Caco-2 (cell line): Measurements from ENCODE around the gene RBKS. TPM values are rescaled to one million over a fixed set of nuclear protein-coding genes. Genes with fewer than 3 reads are reported as not detected.
"Not testable (repeated sequence)": the region's sequence is repeated elsewhere in the genome, so short reads cannot be mapped to it uniquely, and the experiment has no call there.

ENCODE experiments used
- BruUV-seq: library from RNA; stranded (reverse); fragments of 400-500 nt; replicated peaks from 2 replicates; lab custom pipeline; 2021; lab: Mats Ljungman, UMichigan
- CTCF ChIA-PET: fragments of 300-600 bp; sonication (Branson Sonifier 250); formaldehyde crosslinking; loops from one replicate; lab custom pipeline; 2022; ENCODE audit warnings: antibody characterized with exemption; lab: Charles Lee
- POLR2A ChIA-PET: fragments of 300-600 bp; sonication (Branson Sonifier 250); formaldehyde crosslinking; loops from one replicate; lab custom pipeline; 2022; ENCODE audit warnings: antibody characterized with exemption; lab: Charles Lee
- DNase-seq, 2 experiments: peaks; one replicate each; pipeline versions ENCODE4 v3.0.0 to v3.0.0-alpha.2; 2020 to 2022
- H3K27me3 ChIP-seq: replicated peaks from 2 replicates; pipeline ENCODE4 v1.6.0; 2011; ENCODE audit warnings: low read length; ENCODE audit not compliant: control insufficient read depth, insufficient read depth
- H3K36me3 ChIP-seq: 2 replicates; pipeline ENCODE4 v1.5.1; 2011; ENCODE audit warnings: low read length; ENCODE audit not compliant: control insufficient read depth, insufficient read depth
- H3K4me1 ChIP-seq: fragments of 250-450 bp; sonication (Bioruptor Pico); 2 replicates; pipeline ENCODE4 v1.5.1; 2020; ENCODE audit warnings: mild to moderate bottlenecking
- H3K4me3 ChIP-seq: 2 replicates; pipeline ENCODE4 v1.5.1; 2011; ENCODE audit warnings: low read depth, mild to moderate bottlenecking, control low read depth, low read length
- H3K9me3 ChIP-seq: fragments of 250-450 bp; sonication (Bioruptor Pico); 2 replicates; pipeline ENCODE4 v1.5.1; 2020; ENCODE audit warnings: mild to moderate bottlenecking, moderate library complexity
- H3K27ac Mint-ChIP-seq: one replicate; pipeline ENCODE4 v1.8.0; 2022; ENCODE audit warnings: mixed read lengths; ENCODE audit not compliant: unreplicated experiment
- H3K27me3 Mint-ChIP-seq: one replicate; pipeline ENCODE4 v1.8.0; 2022; ENCODE audit warnings: mixed read lengths; ENCODE audit not compliant: insufficient read depth, unreplicated experiment
- H3K36me3 Mint-ChIP-seq: one replicate; pipeline ENCODE4 v1.8.0; 2022; ENCODE audit warnings: mild to moderate bottlenecking, mixed read lengths; ENCODE audit not compliant: insufficient read depth, unreplicated experiment
- H3K4me1 Mint-ChIP-seq: one replicate; pipeline ENCODE4 v1.8.0; 2022; ENCODE audit warnings: low read depth, mixed read lengths; ENCODE audit not compliant: unreplicated experiment
- H3K4me3 Mint-ChIP-seq: one replicate; pipeline ENCODE4 v1.8.0; 2022; ENCODE audit warnings: mild to moderate bottlenecking, moderate library complexity, mixed read lengths; ENCODE audit not compliant: unreplicated experiment
- H3K9me3 Mint-ChIP-seq: one replicate; pipeline ENCODE4 v1.8.0; 2022; ENCODE audit warnings: mixed read lengths; ENCODE audit not compliant: unreplicated experiment
- intact Hi-C: fragments of 100-400 bp; cut with micrococcal nuclease; formaldehyde crosslinking; loops from one replicate; pipeline ENCODE4 v1.10.0; 2022; ENCODE audit not compliant: unreplicated experiment
- total RNA-seq: library from RNA; stranded (reverse); gene quantifications from 2 replicates; pipeline ENCODE4 v1.2.3, GENCODE V29; 2022
- TF ChIP-seq, protein P1 (sequence below), 2 experiments: fragments of 200-600 bp in 1 of 2; IDR thresholded peaks; 1 replicate in 1 of 2; 2 replicates in 1 of 2; pipeline versions ENCODE4 v1.5.1 to v1.8.0; 2011 to 2022; ENCODE audit warnings: antibody characterized with exemption in 1 of 2, control low read depth in 1 of 2, inconsistent platforms in 1 of 2, low read depth in 1 of 2, low read length in 1 of 2, mild to moderate bottlenecking in 1 of 2, moderate library complexity in 1 of 2; ENCODE audit not compliant: insufficient read depth in 1 of 2, severe bottlenecking in 1 of 2, unreplicated experiment in 1 of 2

RBKS gene
- total RNA-seq, 1 experiment from 2014 or later, result 7.4 TPM

DNA sequence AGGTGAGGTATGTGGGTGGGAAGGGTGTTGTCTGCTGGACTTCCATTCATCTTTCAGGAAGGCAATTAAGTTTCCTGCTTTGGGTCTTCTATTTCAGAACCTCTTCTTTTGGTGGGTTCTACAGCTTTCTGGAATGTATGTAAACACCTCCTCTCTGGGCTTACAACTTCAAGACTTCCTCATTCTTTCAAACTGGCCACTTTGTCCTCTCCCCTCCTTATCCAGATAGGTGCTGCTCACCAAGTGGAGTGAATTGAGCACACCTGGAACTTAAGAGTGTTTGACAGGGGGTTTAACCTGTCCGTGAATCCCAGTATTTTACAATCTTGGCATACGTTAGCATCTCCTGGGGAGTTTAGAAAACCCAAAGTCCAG is 123.9 kb downstream of the RBKS start:
- no peaks in the 10 kb centered on the region for H3K9me3 Mint-ChIP-seq
- no peaks in the 10 kb centered on the region for H3K27me3 Mint-ChIP-seq
- H3K36me3 ChIP-seq, result no peaks in the 10 kb centered on the region
- H3K4me3 ChIP-seq, result peak overlapping the region; percentile 13; the same call in 1 of the 2 replicates
- peaks cover 41% of the 10 kb centered on the region for H3K36me3 Mint-ChIP-seq
- intact Hi-C loops, result loop anchor here (1.0 to 5.0 kb wide), 5 partner anchors 14 to 626 kb away; partner anchors contain the start of gene FOSL2
- H3K4me1 ChIP-seq, result peaks cover 57% of the 10 kb centered on the region
- H3K4me1 Mint-ChIP-seq, result peaks cover 27% of the 10 kb centered on the region
- TSS peak; percentile 47 for BruUV-seq
- CTCF ChIA-PET, result interaction anchor here (1.0 kb wide), 1 partner anchor 14 kb away, joined by 3 read pairs; no protein-coding TSS in a partner anchor
- no peaks in the 10 kb centered on the region for H3K27me3 ChIP-seq
- no peak for DNase-seq
- H3K9me3 ChIP-seq, result no peaks in the 10 kb centered on the region
- H3K27ac Mint-ChIP-seq, result peak overlapping the region; percentile 98
- POLR2A ChIA-PET, result interaction anchor here (3.8 kb wide), 1 partner anchor 13 kb away, joined by 37 read pairs; no protein-coding TSS in a partner anchor
- TF ChIP-seq, protein P1, sequence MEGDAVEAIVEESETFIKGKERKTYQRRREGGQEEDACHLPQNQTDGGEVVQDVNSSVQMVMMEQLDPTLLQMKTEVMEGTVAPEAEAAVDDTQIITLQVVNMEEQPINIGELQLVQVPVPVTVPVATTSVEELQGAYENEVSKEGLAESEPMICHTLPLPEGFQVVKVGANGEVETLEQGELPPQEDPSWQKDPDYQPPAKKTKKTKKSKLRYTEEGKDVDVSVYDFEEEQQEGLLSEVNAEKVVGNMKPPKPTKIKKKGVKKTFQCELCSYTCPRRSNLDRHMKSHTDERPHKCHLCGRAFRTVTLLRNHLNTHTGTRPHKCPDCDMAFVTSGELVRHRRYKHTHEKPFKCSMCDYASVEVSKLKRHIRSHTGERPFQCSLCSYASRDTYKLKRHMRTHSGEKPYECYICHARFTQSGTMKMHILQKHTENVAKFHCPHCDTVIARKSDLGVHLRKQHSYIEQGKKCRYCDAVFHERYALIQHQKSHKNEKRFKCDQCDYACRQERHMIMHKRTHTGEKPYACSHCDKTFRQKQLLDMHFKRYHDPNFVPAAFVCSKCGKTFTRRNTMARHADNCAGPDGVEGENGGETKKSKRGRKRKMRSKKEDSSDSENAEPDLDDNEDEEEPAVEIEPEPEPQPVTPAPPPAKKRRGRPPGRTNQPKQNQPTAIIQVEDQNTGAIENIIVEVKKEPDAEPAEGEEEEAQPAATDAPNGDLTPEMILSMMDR (IDR thresholded peaks at IDR 0.05; ENCODE audit: insufficient read depth in 1 of 2, low read depth in 1 of 2, low read length in 1 of 2, severe bottlenecking in 1 of 2, unreplicated experiment in 1 of 2), result no peak
- H3K4me3 Mint-ChIP-seq, result peak overlapping the region; percentile 85

DNA sequence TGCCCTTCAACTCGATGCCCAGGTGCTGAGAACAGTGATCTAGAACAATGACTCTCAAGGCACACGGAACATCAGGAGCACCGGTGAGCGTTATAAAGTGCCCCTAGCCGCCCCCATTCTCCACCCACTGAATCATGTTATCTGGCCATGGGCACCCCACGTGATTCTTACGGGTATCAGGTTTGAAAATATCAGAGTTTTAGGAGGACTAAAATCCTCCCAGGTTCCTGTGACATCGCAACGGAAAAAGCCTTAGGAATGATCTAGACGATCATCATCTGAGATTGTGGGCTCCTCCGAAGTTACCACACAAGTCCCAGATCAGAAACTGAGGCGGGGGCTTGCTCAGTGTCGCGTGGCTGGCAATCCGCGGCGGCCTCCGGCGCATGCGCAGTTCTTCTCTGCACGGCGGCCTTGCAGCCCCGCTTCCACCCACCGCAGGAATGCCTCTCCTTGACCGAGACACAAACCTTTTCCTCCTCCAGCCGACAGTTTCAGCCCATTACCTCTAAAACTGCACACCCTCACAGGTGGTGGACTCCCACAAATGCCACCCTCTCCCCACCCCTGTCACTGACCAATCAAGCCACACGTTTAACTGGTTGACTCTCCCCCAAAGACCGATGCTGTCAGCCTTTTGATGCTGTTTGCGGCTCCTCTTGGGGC is 124.4 kb downstream of the RBKS start:
- intact Hi-C loops, result loop anchor here (1.0 to 5.0 kb wide), 6 partner anchors 13 to 627 kb away; partner anchors contain the start of gene FOSL2
- H3K4me3 Mint-ChIP-seq, result peak overlapping the region; percentile 85
- H3K36me3 Mint-ChIP-seq, result peaks cover 41% of the 10 kb centered on the region
- no peaks in the 10 kb centered on the region for H3K27me3 Mint-ChIP-seq
- DNase-seq, result peak; percentile 95 to 96
- no peaks in the 10 kb centered on the region for H3K9me3 Mint-ChIP-seq
- Histone ChIP-seq H3K27me3 (no peaks in the 10 kb centered on the region), H3K4me1 (peaks cover 59% of the 10 kb centered on the region), H3K4me3 (peak overlapping the region; percentile 22), H3K9me3 (no peaks in the 10 kb centered on the region), H3K36me3 (no peaks in the 10 kb centered on the region)
- ChIA-PET CTCF (interaction anchor here (0.8 to 1.4 kb wide), 3 partner anchors 12 to 43 kb away, joined by 3 to 5 read pairs (median 3); no protein-coding TSS in a partner anchor), POLR2A (interaction anchor here (0.6 to 3.8 kb wide), 3 partner anchors 13 to 124 kb away, joined by 3 to 37 read pairs (median 8); partner anchors contain the start of genes BABAM2 and RBKS)
- TF ChIP-seq, protein P1 (IDR thresholded peaks at IDR 0.05; ENCODE audit: insufficient read depth in 1 of 2, low read depth in 1 of 2, low read length in 1 of 2, severe bottlenecking in 1 of 2, unreplicated experiment in 1 of 2), result no peak
- peaks cover 27% of the 10 kb centered on the region for H3K4me1 Mint-ChIP-seq
- BruUV-seq, result TSS peak; percentile 90
- H3K27ac Mint-ChIP-seq, result peak overlapping the region; percentile 98

DNA sequence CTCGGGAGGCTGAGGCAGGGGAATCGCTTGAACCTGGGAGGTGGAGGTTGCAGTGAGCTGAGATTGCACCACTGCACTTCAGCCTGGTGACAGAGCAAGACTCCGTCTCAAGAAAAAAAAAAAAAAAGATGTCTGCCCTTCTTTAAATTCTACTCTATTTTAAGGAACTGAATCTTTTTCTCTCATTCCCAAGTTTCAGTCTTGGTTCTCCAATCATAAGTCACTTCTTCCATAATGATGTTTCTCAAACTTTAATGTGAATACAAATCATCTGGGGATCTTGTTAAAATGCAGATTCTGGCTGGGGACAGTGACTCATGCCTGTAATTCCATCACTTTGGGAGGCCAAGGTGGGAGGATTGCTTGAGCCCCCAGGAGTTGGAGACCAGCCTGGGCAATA is 125.7 kb downstream of the RBKS start:
- BruUV-seq, H3K4me3 ChIP-seq, intact Hi-C loops, H3K9me3 Mint-ChIP-seq, H3K36me3 ChIP-seq, H3K27me3 Mint-ChIP-seq, H3K9me3 ChIP-seq, DNase-seq, H3K27me3 ChIP-seq: not testable (repeated sequence)
- peak overlapping the region; percentile 98 for H3K27ac Mint-ChIP-seq
- peaks cover 58% of the 10 kb centered on the region for H3K4me1 ChIP-seq
- H3K4me3 Mint-ChIP-seq, result peak overlapping the region; percentile 35
- H3K36me3 Mint-ChIP-seq, result peaks cover 45% of the 10 kb centered on the region
- H3K4me1 Mint-ChIP-seq, result peaks cover 27% of the 10 kb centered on the region
- ChIA-PET POLR2A (interaction anchor here (3.8 kb wide), 1 partner anchor 12 kb away, joined by 37 read pairs; no protein-coding TSS in a partner anchor), CTCF (interaction anchor here (0.8 to 1.4 kb wide), 2 partner anchors 11 to 41 kb away, joined by 3 to 5 read pairs; no protein-coding TSS in a partner anchor)
